NCI-H345 treated with DMSO at 0.1 percent for 48 hours (cell line): ENCODE results near the gene BRD3OS.

ENCODE experiments used
- DNase-seq: peaks from one replicate; lab custom pipeline; 2025; ENCODE audit not compliant: unreplicated experiment; lab: John Stamatoyannopoulos, UW

BRD3OS gene, protein sequence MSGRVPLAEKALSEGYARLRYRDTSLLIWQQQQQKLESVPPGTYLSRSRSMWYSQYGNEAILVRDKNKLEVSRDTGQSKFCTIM

DNA sequence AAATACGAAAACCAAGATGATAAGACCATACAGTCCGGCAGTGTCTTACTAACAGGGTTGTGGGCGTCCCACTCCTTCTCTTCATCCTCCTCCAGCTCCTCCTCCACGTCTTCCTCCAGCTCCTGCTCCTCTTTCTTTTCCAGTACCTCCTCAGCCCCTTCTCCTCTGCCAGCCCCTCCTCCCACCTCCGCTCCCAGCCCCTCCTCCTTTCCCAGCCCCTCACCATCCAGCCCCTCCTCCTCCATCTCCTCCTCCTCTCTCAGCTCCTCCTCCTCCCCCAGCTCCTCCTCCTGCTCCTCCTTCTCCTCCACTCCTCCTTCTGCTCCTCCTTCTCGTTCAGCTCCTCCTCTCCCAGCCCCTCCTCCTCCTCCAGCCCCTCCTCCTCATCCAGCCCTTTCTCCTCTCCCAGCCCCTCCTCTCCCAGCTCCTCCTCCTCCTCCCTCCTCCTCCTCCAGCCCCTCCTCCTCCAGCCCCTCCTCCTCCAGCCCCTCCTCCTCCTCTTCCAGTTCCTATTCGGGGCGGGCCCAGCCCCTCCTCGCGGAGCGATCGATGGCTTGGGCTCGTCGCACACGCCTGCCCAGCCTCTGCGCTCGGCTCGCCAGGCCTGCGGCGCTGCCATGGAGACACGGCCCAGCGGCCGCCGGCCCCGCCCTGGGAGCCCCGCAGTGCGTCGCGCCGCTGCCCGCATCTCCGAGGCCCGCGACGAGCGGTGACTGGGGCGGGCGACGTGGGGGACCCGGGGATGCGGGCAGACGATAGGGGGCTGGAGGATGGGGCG lies at the start of gene BRD3OS:
TSS of gene BRD3OS (plus strand) at position 654 of the 778 bp plus-strand sequence. CDS start 1,267 bp downstream, outside the sequence.
- peak; percentile 90 for DNase-seq

DNA sequence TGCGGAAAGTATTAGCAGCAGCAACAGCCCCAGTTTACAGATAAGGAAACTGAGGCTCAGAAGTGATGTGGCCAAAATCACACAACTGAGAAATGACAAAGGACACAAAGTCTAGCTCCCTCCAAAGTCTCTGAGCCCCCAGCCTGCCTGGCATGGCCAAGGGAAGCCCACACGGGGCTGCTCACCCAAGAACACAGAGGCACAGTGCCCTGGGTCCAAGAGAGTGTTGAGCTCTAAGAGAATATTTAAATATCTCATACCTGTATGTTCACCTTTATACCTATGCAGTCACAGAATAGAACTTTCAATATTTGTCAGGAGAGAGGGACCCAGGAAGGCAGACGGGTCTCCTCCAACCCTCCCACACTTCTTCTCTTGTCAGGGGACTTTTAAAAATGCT lies 49.8 kb upstream of the BRD3OS start:
- no peak for DNase-seq

DNA sequence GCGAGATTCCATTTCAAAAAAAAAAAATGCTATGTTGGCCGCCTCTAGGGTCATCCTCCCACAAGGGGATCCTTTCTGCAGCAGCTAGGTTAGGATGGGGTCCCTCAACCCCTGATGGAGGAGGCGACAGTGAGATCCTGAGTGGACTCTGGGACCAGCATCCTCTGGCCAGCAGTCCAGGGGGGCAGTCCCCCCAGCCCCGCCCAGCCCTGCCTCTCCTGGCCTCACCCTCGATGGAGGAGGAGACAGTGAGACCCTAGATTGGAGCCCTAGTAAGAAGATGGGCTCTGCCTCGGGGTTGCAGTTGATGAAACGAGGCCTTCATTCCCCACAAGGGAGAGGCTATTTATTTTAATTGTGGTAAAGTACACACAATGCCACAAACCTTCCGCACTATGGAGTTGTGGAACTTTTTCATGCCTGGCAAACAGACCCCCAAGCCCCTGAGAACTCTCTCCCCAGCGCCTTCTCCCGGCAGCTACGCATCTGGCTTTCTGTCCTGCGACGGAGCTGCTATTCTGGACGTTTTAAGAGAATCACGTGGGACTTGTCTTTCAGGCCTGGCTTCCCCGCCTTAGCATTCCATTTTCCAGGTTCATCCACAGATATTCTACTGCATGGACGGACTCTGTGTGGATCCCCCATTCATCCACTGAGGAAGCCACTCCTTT lies 49.0 kb upstream of the BRD3OS start:
- DNase-seq = no peak

DNA sequence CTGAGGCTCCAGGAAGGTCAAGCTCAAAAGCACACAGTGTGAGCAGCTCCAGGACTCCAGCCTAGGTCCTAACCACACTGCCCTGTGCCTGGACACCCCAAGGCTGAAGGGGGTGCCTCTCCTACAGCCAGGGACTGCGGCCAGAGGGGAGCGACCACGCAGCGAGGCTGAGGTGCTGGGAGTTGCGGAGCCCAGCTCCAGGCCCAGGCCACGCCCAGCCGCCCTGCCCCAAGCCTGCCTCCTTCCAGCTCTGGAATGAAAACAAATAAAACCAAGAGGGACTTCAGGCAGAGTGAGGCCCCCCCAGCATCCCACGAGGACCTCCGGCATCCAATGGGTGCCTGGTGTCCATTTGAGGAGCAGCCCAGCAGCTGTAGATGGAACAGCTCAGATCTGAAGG lies 48.4 kb upstream of the BRD3OS start:
- no peak for DNase-seq

DNA sequence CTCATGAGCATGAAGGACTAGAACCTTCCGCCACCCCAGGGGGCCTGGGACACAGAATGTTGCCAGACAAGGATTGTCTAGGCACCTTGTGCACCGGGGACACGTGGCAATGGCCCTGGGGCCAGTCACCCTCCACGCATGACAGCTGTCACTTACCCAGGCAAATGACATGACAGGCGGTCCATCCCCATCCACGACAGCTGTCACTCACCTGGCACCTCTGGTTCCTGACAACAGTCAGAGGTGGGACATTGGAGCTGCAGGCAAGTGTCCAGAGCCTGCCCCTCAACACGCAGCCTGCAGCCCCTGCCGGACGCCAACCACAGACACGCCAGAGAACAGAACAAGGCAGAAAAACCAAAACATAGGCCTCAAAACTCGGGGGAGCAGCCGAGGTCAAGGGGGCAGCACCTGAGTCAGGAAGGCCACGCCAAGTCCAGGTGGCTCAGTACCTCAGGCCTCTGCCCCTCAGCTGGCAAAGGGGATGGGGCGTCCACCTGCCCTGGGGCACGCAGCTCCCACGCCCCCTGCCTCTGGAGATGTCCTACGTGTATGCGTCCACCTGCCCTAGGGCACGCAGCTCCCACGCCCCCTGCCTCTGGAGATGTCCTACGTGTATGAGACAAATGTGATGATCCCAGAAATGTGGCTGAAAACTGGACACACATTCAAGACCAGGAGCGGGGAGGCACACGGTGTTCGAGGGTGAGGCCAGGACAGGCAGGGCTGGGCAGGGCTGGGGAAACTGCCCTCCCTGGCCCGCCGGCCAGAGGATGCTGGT lies 47.7 kb upstream of the BRD3OS start:
- no peak for DNase-seq

DNA sequence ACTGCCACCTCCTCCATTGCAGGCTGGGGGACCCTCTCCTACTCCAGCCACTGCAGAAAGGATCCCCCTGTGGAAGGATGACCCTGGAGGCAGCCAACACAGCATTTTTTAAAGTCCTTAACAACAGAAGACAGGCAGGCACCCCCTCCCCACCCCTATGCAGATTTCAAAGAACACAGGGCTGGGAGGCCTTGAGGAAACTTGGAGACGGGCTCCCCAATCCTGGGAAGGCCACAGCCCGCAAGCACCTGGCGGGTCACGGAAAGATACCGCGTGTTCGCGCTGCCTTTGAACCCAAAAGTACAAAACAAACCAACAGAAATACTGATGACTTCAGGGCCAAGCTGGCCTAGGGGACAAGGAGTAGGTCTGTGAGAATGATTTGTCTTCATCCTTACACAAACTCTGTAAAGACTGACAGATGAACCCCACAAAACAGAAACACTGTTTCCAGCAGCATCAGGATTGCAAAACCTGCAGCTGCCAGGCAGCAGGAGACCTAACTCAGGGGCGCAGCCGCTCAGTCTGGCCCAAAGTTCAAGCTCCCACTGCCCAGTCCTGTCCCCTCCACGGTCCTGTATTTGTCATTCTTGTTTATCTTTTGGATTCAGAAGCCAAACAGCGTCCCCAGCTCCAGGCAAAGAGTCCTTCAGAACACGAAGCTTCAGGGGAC lies 46.9 kb upstream of the BRD3OS start:
- DNase-seq = no peak

DNA sequence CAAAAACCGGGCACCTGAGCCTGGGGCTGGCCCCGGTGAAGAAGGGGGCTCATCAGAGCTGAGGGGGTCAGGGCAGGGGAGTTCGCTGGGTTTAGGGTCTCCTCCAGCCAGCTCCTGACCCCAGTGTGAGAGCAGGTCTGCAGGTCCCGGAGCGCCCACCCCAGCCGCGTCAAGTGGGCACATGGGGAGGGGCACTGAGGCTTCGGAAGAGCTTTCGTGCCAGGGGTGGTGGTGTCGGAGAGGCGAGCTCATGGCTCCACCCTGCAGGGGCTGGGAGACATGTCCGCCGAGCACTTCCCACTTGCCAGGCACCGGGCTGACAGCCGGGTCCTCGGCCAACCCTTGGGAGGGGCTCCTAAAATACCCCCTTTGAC lies 46.4 kb upstream of the BRD3OS start:
- DNase-seq = no peak

DNA sequence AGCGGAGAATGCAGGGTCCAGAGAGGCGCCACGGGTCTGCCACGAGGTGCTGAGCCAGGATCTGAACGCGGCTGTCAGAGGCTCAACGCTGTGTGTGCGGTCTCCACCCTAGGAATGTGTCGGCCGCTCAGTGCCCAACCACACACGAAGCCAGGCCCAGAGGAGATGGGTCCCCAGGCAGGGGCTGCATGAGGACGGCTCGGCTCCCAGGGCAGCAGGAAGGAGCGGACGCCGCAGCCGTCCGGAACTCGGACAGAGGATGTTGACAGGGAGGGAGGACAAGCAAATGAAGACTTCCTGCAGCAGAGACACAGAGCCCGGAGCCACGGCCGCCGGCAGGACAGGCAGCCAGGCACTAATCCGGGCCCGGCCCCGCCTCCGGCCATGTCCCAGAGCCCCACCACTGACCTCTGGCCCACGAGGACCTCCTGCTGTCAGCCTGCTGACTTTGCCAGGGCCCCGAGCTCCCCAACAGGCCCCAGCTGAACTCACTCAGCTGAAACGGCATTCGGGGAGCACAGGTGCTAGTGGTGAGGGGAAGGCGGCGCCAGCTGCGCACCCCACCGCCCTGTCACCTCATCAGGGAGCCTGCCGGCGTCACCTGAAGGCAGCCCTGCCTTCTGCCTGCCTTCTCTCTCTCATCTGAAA lies 45.9 kb upstream of the BRD3OS start:
- DNase-seq = no peak

DNA sequence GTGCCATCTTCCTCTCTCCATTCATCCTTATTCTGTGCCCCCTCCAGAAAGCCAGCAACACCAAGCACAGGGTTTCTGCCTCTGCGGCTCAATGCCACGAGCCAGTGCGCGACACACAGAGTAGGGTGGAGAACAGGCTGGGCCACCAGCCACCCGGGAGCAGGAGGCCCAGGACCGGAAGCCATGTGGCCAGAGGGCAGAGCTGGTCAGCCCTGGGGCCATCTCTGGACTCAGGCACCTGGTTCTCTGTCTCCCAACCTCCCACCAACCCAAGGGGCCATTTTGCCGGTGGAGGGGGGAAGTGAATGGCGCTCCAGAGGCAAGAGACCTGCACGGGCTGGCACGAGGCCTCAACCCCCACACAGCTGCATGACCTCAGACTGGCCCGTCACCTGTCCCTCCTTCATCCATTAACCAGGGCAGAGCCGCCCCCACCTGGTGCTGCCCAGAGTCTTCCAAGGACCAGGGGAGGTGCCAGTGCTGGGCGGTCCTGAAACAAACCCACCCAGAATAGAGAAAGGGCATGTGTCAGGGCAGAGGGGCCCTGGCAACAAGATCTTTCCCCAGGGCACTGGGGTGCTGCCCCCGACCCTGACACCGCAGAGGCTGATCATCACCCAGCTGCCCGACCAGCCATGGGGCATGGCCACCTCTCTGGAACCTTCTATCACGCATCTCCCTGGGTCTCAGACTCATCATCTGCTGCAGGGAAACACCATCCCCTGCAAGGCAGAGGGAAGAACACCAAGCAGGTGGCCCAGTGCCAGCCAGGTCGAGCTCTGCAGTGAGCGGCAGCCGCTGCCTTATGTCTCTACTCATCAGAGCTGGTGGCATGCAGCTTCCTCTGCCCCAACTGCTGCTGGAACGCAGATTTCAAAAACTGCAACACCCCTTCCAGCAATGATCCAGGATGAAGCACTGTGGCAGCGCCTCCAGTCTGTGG lies 45.1 kb upstream of the BRD3OS start:
- no peak for DNase-seq

DNA sequence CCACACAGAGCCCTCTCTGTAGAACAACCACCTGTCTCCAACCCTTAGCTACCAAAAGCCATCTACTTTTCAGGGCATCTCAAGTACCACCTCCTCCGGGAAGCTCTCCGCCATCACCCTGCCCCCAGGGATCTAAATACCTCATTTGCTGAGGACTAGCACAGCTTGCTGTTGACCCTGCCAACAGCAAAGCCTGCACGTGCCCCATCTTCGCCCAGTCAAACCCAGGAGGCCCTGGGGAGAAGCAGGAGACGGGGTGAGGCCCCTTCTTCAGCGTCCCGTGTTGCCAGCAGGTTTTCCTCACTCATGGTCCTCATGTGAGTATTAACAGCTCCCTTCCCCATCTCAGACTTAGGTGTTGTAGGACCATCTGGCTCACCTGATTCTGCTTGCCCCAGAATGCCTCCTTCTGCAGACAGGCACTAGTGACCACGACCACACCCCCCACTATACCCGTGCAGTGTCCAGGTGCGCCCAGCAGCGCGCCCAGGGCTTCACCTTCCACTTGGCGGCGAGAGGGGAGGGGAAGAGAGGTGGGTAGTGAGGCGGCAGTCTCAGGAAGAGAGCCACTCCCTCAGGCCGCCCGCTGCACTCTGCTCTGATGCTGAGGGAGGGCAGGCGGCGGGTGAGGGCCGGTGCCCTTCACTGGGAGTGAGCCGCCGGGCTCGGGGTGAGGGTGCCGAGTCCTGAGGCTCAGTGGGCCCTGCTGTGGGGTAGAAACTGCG lies 44.3 kb upstream of the BRD3OS start:
- no peak for DNase-seq

DNA sequence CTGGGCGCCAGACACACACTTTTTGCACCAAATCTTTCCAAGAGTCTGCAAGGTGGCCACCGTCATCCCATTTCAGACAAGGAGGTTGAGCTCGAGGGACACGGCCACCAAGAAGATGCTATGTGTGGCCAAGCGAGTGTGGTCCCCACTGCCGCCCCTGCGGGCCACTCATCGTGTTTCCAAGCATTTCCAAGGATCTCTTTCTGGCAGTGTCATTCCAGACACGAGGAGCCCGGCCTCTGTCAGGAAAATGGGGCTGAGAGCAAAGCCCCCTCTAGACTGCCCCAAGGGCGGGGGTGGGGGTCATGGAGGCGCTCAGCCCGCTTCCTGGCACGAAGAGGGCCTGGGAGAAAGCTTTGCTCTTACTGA lies 43.7 kb upstream of the BRD3OS start:
- no peak for DNase-seq

DNA sequence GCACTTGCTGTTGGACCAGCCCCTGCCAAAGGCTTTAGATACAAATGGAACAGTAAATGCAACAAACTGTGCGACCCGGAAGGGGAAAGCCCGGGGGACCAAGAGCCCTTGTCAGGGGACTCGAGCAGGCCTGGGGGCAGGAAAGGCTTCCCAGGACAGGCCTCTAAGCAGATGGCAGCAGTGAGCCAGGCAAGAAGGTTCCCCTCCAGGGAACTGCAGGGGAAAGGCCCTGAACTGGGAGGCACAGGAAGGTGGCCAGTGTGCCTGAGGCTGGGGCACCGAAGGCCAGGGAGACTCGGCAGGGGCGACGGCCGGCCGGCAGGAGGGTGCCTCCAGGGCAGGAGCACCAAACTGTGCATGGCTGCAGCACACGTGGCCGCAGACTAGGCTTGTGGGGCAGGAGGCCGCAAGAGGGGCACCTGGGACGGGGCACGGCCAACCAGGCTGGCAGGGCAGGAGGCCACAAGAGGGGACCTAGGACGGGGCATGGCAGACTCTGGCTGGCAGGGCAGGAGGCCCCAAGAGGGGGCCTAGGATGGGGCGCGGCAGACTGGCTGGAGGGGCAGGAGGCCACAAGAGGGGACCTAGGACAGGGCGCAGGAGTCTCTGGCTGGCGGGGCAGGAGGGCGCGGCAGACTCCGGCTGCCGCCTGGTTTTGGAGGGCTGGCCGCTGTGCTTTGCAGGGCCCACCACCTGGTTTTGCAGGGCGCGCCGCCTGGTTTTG lies 43.2 kb upstream of the BRD3OS start:
- no peak for DNase-seq

DNA sequence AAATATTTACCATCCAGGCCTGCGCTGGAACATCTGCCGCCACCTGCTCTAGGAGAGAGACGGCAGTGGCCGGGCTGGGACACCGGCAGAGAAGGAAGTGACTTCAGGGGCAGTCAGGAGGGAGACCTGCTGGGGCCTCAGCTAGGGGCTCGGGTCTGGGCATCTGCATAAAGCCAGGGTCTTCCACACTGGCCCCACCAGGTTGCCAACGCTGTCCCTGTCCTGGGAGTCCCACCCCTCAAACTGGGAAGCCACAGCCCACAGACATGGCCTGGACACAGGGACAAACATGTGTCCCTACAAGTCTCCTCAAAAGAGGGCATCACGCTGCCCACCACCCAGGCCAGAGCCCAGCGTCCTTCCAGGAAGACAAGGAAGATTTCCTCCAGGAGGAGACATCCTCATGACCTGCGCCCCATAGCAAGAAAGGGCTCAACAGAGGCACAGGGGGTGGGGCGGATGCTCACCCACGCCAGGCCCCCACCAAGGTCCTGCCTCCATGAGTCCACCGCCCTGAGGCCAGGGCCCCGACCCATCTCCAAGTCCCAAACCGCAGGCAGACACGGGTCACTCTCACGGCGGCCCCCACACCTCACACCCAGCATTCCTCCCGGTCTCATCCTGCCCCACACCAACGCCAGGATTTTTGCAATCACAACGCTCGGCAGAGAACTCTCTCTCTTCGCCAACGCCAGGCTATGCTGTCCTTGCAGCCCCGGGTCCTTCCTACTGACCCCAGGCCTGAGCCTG lies 42.1 kb upstream of the BRD3OS start:
- no peak for DNase-seq

DNA sequence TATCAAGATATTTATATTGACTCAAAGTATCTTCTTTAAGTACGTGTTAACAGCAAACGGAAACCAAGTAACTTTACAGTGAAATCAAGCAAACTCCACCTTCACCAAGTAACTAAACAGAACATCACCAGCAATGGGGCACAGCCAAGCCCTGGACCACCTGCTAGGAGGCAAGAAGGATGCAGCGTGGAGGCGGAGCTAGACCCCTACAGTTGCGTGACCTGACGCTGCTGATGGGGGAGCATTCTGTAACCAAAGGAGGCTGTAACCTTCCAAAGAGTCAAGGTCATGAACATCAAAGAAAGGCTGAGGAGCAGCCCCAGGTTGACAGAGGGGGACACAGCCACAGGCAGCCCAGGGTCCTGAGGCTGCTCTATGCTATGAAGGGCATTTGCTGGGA lies 39.2 kb upstream of the BRD3OS start:
- DNase-seq = no peak

DNA sequence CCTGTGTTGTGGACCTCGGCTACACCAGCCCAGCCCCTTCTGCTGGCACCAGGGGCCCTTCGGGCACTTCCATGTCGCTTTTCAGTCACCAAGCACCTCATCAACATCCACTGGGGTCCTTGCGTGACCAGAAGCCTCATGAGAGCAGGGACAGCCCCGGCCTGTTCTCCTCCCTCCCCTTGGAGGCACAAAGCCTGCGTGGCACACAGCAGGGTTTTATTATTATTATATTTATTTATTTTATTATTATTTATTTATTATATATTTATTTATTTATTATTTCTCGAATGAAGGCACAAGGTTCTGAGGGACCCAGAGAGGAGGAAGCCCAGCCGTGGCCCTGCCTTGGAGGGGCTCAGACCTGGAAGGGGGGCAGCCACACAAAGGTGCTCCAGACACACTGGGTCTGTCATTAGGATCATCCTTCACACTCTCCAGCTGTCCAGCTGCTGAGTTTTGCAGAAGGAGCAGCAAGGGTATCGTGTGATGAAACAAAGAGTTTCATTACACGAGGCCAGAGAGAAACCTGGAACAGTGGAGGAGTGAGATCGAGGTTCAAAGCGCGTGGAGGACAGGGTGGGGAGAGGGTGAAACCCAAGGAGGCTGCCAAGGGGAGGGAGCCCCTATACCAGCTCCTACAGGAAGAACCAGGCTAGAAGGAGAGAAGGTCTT lies 38.4 kb upstream of the BRD3OS start:
- DNase-seq = no peak

DNA sequence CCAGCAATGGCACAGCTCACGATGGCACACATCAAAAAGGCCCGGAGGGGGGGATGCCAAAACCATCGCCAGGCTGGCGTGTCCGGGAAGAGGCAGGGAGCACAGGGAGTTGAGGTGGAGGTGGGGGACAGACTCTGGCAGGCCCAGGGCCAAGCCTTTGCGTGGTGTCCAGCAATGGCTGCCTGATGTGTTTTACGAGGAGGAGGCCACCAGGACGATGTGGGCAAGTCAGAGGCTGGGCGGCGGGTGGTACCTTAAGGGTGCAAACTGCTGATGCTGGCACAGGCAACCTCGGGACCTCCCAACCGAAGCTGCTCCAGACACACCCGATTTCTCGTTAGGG lies 37.9 kb upstream of the BRD3OS start:
- DNase-seq = no peak

DNA sequence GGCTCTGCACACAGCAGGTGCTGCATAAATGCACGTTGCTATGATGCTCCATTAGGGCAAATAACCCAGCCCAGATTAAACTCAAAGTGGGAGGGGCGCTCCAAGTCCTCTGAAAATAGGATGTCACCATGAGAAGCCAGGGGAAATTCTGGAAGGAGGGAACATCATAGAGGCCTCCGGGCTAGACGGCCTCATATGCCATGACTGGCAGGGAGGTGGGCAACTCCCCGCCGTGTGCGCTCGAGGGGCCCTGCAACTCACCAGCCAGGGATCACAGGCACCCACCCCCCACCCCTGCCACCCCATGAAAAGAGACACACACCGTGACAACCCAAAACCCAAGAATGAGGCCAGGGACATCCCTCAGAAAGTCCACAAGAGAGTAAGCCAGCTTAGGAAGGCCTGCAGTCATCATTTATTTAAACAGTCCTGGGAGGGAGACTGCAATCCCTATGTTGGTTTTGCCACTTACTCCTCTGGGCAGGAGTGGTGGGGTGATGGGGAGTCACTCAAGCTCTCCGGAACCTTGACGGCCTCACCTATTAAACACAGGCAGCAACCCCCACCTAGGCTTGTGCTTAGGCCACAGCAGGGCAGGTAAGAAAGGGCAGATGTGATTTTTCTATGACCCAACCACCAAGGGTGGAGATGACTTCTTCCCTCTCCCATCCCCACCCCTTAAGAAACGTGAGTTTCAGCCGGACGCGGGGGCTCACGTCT lies 37.2 kb upstream of the BRD3OS start:
- no peak for DNase-seq
